Astrocyte of the spinal cord (primary cell): ENCODE measurements around the gene ZNF205.
"Not testable (repeated sequence)": the region's sequence is repeated elsewhere in the genome, so short reads cannot be mapped to it uniquely, and the experiment has no call there.

Experiments
- DNase-seq: peaks from one replicate; pipeline ENCODE4 v3.0.0; 2011; ENCODE audit warnings: low read depth, low spot score
- H3K4me3 ChIP-seq: 2 replicates; pipeline ENCODE4 v1.5.1; 2011; ENCODE audit warnings: low read depth, mild to moderate bottlenecking, low read length, moderate library complexity
- CTCF ChIP-seq: IDR thresholded peaks from 2 replicates; pipeline ENCODE4 v1.5.1; 2012; ENCODE audit warnings: low read depth, mild to moderate bottlenecking, low read length, inconsistent platforms
- in situ Hi-C: cut with HindIII; loops from 2 replicates; pipeline ENCODE4 v1.10.0; 2017; ENCODE audit warnings: low sequenced_read_pairs

Gene ZNF205

DNA sequence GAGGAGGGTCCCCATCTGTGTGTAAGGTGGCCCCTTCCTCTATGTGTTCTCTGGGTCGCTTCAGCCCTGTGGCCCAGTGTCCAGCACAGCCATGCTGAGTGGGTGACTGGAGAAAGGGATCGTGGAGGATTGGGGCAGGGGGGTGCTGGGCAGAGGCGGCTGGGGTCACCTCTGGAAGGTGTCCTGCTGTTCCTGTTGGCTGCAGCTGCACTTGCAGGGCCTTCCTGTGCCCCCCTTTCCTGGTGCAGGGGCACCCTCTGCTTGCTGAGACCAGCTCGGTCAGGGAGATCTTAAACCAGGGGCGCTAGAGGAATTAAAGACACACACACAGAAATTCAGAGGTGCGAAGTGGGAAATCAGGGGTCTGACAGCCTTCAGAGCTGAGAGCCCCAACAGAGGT is 35.8 kb upstream of the ZNF205 start:
- in situ Hi-C loops = no loop called here
- no peak for TF ChIP-seq CTCF
- H3K4me3 ChIP-seq = no peak overlapping the region
- no peak for DNase-seq

DNA sequence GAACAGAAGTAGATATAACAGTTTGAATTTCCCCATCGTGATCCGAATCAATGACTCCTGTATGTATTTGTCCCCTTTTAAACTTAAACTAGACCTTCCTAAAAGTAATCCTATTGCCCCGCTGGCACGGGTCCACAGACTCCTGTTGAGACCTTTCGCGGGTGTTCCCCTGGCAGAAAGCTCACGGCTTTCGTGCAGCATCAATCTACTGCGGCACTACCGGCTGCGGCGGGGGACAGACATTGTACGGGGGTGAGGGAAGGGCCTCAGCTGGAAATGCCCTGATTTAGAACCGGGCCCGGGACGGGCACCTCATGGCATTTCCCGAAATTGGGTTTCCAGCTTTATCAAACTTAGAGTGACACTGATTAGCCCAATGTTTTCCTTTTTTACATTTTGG is 32.4 kb upstream of the ZNF205 start:
- H3K4me3 ChIP-seq = no peak overlapping the region
- DNase-seq = no peak
- TF ChIP-seq CTCF = no peak
- in situ Hi-C loops = no loop called here

DNA sequence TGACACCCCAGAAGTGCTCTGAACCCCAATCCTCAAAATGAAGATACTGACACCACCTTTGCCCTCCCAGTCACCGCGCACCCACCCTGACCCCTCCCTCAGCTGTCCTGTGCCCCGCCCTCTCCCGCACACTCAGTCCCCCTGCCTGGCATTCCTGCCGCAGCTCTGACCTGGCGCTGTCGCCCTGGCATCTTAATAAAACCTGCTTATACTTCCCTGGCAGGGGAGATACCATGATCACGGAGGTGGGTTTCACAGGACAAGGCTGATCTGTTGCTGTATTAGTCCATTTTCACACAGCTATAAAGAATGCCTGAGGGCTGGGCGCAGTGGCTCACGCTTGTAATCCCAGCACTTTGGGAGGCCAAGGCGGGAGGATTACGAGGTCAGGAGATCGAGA is 30.4 kb upstream of the ZNF205 start:
- DNase-seq, in situ Hi-C loops, H3K4me3 ChIP-seq: not testable (repeated sequence)

DNA sequence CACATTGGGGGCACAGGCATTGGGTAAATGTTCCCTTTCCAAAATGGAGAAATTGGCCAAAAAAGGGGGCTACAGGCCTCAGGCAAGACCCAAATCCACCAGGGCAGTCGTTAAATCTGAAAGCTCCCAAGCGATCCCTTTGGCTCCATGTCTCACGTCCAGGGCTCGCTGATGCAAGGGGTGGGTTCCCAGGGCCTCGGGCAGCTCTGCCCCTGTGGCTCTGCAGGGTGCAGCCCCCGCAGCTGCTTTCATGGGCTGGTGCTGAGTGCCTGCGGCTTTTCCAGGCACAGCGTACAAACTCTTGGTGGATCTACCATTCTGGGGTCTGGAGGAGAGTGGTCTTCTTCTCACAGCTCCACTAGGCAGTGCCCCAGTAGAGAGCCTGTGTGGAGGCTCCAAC is 29.0 kb upstream of the ZNF205 start:
- H3K4me3 ChIP-seq, DNase-seq, in situ Hi-C loops: not testable (repeated sequence)

DNA sequence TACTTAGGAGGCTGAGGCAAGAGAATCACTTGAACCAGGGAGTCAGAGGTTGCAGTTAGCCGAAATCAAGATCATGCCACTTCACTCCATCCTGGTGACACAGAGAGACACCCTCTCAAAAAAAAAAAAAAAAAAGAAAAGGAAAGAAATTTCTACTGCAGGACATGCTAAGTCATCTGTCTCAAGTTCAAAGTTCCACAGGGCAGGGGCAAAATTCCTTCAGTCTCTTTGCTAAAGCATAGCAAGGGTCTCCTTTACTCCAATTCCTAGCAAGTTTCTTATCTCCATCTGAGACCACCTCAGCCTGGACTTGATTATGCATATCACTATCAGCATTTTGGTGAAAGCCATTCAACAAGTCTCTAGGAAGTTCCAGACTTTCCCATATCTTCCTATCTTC is 27.9 kb upstream of the ZNF205 start:
- no peak overlapping the region for H3K4me3 ChIP-seq
- in situ Hi-C loops = no loop called here
- DNase-seq = no peak
- no peak for TF ChIP-seq CTCF

GRCh38 chr16:3084969-3085670 is 27.3 kb upstream of the ZNF205 start:
- in situ Hi-C loops = no loop called here
- H3K4me3 ChIP-seq = no peak overlapping the region
- DNase-seq = no peak
- no peak for TF ChIP-seq CTCF

DNA sequence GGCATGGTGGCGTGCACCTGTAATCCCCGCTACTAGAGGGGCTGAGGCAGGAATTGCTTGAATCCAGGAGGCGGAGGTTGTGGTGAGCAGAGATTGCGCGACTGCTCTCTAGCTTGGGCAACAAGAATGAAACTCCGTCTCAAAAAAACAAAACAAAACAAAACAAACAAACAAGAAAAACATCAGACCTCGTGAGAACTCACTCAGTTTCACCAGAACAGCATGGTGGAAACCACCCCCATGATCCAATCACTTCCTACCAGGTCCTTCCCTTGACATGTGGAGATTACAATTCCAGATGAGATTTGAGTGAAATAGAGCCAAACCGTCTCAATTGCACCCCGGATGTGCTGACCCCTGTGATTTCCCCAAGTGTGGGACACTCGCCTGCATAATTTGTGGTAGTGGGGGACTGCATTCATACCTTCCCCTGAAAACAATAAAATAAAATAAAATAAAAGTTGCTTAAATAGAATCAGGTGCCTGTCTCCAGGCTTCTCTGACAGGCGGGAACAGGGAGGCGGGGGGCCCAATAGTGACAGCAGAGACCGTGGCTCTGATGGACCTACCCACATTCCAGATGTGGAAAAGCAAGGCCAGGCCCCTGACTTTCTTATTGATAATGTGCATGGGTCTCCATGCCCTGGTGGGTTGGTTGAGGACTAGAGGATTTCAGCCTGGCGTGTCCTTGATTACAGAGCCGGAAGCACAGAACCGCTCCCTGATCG is 26.4 kb upstream of the ZNF205 start:
- H3K4me3 ChIP-seq = no peak overlapping the region
- no peak for TF ChIP-seq CTCF
- DNase-seq = no peak
- in situ Hi-C loops = no loop called here
